Measurements from ENCODE around the gene PGF. TPM values are rescaled to one million over a fixed set of nuclear protein-coding genes. Genes with fewer than 3 reads are reported as not detected.

The PGF gene
- total RNA-seq, 1 donor from 2014 or later = 4.2 TPM

DNA sequence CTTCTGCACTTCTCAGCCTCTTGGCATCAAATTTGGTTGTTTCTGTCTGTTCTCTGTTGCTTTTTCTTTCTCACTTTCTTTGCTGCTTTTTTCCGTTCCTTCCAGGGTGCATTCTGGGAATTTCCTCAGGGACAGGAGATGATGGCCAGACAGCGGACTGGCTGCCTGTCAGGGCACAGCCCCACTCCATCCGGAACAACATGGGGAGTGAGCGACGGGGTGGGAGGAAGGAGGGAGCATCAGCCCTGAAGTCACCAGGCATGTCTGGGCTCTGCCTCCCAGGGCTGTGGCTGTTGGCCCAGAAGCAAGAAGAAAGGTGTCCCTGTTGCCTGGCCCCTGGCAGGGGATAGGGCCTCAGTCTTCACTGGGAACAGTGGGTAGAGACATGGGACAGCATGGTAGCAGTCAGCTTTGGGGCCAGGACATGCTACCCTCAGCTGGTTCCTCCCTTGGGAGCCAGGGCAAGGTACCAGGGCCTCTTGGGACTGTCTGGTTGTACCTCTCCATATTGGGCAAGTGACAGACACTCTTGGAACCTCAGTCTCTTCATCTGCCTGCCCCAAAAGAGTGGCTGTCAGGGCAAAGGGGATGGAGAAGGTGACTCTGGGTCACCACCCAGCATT, 8.6 kb downstream of the PGF start:
- TF ChIP-seq, protein P1, sequence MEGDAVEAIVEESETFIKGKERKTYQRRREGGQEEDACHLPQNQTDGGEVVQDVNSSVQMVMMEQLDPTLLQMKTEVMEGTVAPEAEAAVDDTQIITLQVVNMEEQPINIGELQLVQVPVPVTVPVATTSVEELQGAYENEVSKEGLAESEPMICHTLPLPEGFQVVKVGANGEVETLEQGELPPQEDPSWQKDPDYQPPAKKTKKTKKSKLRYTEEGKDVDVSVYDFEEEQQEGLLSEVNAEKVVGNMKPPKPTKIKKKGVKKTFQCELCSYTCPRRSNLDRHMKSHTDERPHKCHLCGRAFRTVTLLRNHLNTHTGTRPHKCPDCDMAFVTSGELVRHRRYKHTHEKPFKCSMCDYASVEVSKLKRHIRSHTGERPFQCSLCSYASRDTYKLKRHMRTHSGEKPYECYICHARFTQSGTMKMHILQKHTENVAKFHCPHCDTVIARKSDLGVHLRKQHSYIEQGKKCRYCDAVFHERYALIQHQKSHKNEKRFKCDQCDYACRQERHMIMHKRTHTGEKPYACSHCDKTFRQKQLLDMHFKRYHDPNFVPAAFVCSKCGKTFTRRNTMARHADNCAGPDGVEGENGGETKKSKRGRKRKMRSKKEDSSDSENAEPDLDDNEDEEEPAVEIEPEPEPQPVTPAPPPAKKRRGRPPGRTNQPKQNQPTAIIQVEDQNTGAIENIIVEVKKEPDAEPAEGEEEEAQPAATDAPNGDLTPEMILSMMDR (IDR thresholded peaks at IDR 0.05; ENCODE audit: borderline replicate concordance) = no peak
- peak overlapping the region; percentile 13 for H3K4me3 ChIP-seq
- peak overlapping the region; percentile 42 for H3K27ac ChIP-seq (replicated peaks)
- no peaks in the 10 kb centered on the region for H3K36me3 ChIP-seq
- DNase-seq = no peak
- H3K27me3 ChIP-seq (ENCODE audit: low read depth) = no peaks in the 10 kb centered on the region
- peaks cover 57% of the 10 kb centered on the region for H3K4me1 ChIP-seq
- no peaks in the 10 kb centered on the region for H3K9me3 ChIP-seq (replicated peaks)
- intact Hi-C loops (cut with micrococcal nuclease) = loop anchor here (10.0 kb wide), 1 partner anchor 118 kb away; the partner anchor contains the start of genes ACYP1 and ZC2HC1C

DNA sequence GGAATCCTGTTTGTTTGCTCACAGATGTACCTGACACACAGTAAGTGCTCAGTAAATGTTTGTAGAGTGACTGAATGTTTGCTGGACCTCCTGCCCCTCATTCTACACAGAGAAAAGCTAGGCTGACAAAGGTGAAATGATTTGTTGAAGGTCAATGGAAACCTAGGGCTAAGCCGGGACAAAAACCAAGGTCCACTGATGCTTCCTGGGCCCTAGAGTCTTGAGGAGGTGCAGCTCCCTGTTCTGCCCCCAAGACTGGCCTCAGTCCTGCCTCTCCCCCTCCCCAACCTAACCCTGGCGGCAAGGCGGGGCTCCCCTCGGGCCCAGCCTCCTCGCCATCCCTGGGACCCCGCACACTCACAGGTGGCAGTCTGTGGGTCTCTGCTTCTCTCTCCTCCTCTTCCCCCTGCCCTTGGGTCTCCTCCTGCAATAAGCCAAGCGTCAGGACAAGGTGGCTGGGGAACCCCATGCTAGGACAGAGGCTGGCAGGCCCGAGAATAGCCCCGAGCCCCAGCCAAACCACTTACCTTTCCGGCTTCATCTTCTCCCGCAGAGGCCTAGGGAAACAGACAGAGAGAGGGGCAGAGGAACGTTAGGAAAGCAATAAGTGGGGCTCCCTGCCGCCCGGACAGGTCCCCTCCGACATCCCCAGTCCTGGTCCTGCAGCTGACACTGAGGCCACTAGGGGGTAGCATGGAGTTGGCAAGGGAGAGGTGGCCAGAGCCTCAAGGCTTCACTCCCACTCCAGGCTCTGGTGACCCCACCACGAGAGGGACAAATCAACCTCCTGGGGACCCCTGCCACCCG, 9.3 kb downstream of the PGF start:
- Histone ChIP-seq H3K4me1 (peaks cover 57% of the 10 kb centered on the region), H3K27ac (replicated peaks) (peak overlapping the region; percentile 42), H3K9me3 (replicated peaks) (no peaks in the 10 kb centered on the region), H3K36me3 (no peaks in the 10 kb centered on the region), H3K4me3 (peak overlapping the region; percentile 13), H3K27me3 (ENCODE audit: low read depth) (no peaks in the 10 kb centered on the region)
- DNase-seq = peak; percentile 79
- intact Hi-C loops (cut with micrococcal nuclease) = loop anchor here (10.0 kb wide), 1 partner anchor 119 kb away; the partner anchor contains the start of genes ACYP1 and ZC2HC1C
- TF ChIP-seq, protein P1 (IDR thresholded peaks at IDR 0.05; ENCODE audit: borderline replicate concordance) = peak; percentile 96

DNA sequence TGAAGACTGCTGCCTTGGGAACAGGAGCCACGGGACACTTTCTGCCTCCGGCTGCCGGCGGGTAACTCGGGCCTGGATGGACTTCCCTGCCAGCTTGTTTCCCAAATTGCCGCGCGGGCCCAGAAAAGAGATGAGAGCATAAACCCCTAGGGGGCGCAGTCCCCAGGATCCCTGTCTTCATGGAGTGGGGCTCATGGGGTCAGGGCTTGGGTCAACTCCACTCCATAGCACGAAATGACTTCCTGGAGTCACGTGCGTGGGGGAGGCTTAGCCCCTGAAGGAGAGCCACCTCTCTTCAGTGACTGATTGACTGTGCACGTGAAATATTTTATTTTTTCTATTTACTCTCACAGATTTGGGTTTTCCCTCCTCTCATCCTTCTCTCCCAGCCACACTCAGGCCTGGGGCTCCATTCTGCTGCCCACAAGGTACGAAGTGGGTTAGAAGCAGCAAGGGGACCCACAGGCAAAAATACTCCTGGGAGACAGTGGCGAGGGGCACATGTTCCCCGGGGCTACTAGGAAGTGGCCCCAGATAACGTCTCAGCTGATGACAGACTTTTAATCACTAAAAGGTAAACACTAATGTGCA, 10.0 kb downstream of the PGF start:
- intact Hi-C loops (cut with micrococcal nuclease) = loop anchor here (10.0 kb wide), 1 partner anchor 119 kb away; the partner anchor contains the start of genes ACYP1 and ZC2HC1C
- TF ChIP-seq, protein P1 (IDR thresholded peaks at IDR 0.05; ENCODE audit: borderline replicate concordance) = peak; percentile 41
- H3K36me3 ChIP-seq = no peaks in the 10 kb centered on the region
- H3K27ac ChIP-seq (replicated peaks) = peak overlapping the region; percentile 42
- DNase-seq = no peak
- no peaks in the 10 kb centered on the region for H3K27me3 ChIP-seq (ENCODE audit: low read depth)
- H3K9me3 ChIP-seq (replicated peaks) = no peaks in the 10 kb centered on the region
- H3K4me1 ChIP-seq = peaks cover 57% of the 10 kb centered on the region
- no peak overlapping the region for H3K4me3 ChIP-seq

DNA sequence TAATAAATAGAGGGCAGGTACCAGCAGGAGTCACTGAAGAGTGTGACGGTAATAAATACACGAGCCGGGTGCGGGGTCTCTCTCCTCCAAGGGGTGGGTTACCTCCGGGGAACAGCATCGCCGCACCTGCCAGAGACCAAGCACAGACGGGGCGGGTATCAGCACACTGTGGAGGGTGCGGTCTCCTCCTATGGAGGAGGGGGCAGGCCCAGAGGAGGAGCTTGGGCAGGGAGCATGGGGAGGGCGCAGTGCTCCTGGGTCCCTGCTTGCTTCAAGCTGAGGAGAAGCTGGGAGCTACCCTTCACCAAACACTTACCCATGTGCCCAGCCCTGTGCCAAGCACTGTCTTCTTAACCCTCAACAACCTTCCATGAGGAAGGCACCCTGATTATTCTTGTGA, 12.8 kb downstream of the PGF start:
- peaks cover 70% of the 10 kb centered on the region for H3K4me1 ChIP-seq
- TF ChIP-seq, protein P1 (IDR thresholded peaks at IDR 0.05; ENCODE audit: borderline replicate concordance) = no peak
- no peaks in the 10 kb centered on the region for H3K9me3 ChIP-seq (replicated peaks)
- DNase-seq = no peak
- peak overlapping the region; percentile 94 for H3K27ac ChIP-seq (replicated peaks)
- intact Hi-C loops (cut with micrococcal nuclease) = loop anchor here (10.0 kb wide), 1 partner anchor 122 kb away; the partner anchor contains the start of genes ACYP1 and ZC2HC1C
- no peak overlapping the region for H3K4me3 ChIP-seq
- no peaks in the 10 kb centered on the region for H3K36me3 ChIP-seq
- no peaks in the 10 kb centered on the region for H3K27me3 ChIP-seq (ENCODE audit: low read depth)

DNA sequence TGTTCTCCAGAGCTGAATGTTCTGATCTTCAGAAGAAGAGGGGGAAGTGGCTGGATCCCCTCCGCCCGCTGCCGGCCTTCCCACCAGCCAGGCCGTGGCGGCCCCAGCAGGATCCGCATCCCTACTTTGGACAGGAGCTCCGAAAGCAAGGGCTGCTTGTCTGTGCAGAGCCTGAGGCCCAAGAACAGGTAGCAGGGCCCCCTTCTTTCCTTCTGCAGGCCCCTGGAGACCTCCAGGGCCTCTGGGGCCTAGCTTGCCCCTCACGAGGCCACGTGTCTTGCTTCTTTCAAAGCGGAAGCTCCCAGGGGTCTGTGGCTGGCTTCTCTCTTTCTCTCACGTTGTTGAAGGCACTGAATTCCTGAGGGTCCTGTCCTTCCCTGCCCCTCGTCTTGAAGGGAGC, 13.2 kb downstream of the PGF start:
- no peaks in the 10 kb centered on the region for H3K36me3 ChIP-seq
- TF ChIP-seq, protein P1 (IDR thresholded peaks at IDR 0.05; ENCODE audit: borderline replicate concordance) = no peak
- no peaks in the 10 kb centered on the region for H3K9me3 ChIP-seq (replicated peaks)
- H3K27me3 ChIP-seq (ENCODE audit: low read depth) = no peaks in the 10 kb centered on the region
- intact Hi-C loops (cut with micrococcal nuclease) = loop anchor here (10.0 kb wide), 1 partner anchor 123 kb away; the partner anchor contains the start of genes ACYP1 and ZC2HC1C
- no peak for DNase-seq
- H3K4me1 ChIP-seq = peaks cover 66% of the 10 kb centered on the region
- peak overlapping the region; percentile 94 for H3K27ac ChIP-seq (replicated peaks)
- H3K4me3 ChIP-seq = peak overlapping the region; percentile 19

Measured in left ventricle myocardium inferior (tissue), 1 donor.